Measurements from ENCODE around the gene TRPM3.

GRCh38 chr9:71157731-71158130 lies 36.3 kb upstream of the TRPM3 start:
- TF ChIP-seq CTCF (conservative IDR thresholded peaks at IDR 0.05 in 1 of 2, IDR thresholded peaks at IDR 0.05 in 1 of 2; ENCODE audit: extremely low read depth in 1 of 2, insufficient read depth in 1 of 2, low read depth in 1 of 2, low read length in 2 of 2) (no peak), EZH2 (IDR thresholded peaks at IDR 0.05; ENCODE audit: borderline replicate concordance, low read length) (no peak)
